IPS-18c (cell line): ENCODE results near the gene ARHGAP28.

Experiments
- H3K4me3 ChIP-seq: 2 replicates; pipeline ENCODE4 v1.7.0; 2013; ENCODE audit warnings: low read depth, mild to moderate bottlenecking, low read length, moderate library complexity; ENCODE audit not compliant: insufficient read depth
- H3K9me3 ChIP-seq: one replicate; pipeline ENCODE4 v1.6.1; 2013; ENCODE audit warnings: mild to moderate bottlenecking, low read length, moderate library complexity; ENCODE audit not compliant: control insufficient read depth, insufficient read depth

The ARHGAP28 gene

DNA sequence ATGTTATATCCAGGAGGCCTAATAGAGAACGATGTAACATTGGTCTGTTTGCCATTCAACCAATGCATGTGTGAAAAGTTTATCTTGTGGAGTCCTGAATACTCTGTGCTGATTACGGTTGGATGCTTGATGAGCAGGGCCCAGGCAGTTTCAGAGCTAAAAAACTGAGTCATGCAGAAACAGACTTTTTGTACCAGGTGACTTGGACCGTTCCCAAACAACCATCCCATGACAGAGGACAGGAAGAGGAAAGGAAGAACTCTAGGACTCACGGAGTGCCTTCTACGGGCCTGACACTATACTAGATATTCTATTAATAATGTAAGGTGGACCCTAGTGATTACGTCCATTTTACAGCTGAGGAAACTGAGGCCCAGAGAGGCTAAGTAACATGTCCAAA, 142.1 kb downstream of the ARHGAP28 start:
- Histone ChIP-seq H3K9me3 (no peaks in the 10 kb centered on the region), H3K4me3 (no peak overlapping the region)

DNA sequence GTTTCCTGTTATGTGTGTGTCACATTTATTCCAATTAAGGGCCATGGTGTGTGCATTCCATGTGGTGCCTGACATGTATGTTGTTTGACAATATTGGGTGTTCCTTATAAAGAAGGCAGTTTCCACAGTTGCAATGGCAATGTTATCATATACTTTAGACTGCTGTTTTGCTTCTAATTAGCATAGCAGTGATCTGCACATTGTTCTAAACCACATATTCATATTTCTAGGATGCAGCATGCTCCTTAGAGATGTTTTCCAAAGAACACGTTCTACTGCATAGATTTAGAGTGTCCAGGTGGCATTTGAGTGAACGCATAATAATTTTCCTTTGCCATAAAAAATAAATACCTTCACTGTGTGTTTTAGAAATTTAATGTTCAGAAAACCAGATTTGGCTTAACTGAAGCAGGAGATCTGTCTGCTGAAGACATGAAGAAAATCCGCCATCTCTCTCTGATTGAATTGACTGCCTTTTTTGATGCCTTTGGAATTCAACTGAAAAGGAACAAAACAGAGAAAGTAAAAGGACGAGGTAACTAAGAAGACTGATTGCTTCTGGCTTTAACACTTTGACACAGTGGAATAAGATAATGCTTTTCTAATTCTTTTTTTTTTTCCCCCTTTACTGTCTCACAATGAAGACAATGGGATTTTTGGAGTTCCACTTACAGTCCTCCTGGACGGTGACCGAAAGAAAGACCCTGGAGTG, 143.7 kb downstream of the ARHGAP28 start:
- no peak overlapping the region for H3K4me3 ChIP-seq

DNA sequence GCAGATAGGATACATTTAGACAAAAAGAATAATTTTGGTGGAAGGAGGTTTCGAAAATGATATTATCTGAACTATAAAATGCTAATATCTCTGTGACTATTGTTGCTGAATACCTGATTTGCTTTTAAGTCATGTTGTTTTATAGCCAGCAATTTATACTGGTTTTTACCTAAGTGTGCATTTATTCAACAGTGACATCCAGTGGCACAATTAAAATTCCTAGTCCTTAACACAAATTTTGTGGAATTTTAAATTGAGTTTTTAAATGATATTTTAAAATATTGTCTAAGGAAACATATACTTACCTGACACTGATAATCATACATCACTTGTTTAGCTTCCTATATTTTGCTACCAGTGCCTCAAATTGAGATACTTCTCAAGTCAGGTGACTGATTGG, 144.8 kb downstream of the ARHGAP28 start:
- Histone ChIP-seq H3K4me3 (no peak overlapping the region), H3K9me3 (no peaks in the 10 kb centered on the region)

More for the DNA sequence above, 143.7 kb downstream of the ARHGAP28 start:
- no peaks in the 10 kb centered on the region for H3K9me3 ChIP-seq

DNA sequence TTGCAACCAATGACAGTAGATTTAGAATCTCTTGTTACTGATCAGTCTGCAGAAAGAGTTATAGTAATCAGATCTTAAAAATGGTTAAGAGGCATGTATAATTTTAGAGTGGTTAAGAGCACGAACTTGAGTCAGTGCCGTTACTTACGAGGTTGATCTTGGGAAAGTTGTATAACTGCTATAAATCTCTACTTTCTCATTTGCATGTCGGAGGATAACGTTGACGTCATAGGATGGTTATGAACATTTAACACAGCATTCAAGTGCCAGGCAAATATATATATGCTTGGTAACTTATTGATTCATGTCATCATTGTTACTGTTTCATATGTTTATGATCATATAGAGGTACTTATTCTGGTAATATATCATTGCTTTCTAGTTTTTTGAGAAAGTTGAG, 146.2 kb downstream of the ARHGAP28 start:
- no peak overlapping the region for H3K4me3 ChIP-seq
- no peaks in the 10 kb centered on the region for H3K9me3 ChIP-seq

DNA sequence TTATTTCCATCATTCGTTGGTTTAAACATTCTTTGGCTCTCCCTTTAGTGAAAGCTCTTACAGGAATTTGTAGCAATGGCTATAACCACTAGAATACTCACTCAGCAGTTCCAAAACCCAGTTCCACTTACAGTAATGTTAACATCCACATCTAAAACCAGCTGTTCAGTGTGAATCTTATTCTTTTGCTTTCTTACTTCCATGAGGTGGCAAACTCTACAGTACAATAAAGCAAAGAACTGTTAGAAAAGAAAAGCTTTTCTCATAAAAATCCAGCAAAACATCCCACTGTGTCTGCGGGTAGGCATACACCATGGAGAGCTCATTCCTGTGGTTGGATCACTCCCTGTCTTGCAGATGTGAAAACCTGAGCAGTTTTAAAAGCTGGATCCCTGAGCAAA, 147.1 kb downstream of the ARHGAP28 start:
- Histone ChIP-seq H3K4me3 (no peak overlapping the region), H3K9me3 (no peaks in the 10 kb centered on the region)

DNA sequence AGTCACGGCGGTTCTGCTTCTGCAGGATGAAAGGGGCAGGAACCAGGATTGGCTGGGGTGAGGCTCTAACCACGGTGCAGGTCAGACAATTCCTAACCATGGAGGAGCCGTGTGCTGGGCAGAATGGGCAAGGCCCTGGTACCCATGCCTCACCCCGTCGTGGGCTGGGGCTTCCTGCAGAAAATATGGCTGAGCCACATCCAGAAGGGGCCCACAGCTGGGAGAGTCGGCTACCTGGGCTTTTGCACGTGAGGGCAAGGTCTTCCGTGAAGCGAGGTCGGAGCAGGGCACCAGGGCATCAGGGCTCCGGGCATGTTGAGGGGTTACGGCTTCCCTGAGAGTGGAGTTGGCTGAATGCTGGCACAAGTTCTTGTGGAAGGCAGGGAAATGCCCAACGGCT, 147.8 kb downstream of the ARHGAP28 start:
- Histone ChIP-seq H3K9me3 (no peaks in the 10 kb centered on the region), H3K4me3 (no peak overlapping the region)

DNA sequence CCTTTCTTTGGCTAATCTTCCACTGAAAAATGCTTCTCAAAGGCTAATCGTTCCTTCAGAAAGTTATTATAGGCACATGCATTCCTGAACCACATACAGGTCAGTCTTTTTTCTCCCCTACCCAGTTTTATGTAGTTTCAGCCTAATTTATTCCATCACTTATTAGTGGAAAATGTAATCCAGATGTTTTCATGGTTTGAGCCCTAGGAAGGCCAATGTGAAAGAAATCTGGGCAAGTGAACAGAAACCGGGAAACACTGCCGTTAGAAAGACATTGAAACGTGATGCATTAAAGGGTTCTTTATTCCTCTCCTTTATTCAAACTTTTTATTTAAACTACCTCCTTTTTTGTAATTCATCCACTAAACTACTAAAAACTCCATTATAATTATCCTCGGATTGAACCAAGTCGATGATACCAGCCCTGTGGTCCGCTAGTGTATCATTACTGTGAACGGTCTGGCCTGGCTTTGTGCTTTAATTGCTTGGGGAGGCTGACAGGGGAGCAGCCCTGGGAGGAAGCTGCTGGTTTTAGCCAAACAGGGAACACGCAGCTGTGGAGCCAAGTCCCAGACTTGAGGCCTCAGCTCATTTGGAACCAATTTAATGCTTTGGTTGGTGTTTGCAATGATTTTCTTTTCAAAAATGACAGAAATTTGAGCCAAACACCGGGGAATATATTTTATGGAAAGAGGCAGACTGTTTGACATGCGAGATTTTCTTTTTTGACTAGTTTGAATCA, 149.2 kb downstream of the ARHGAP28 start:
- Histone ChIP-seq H3K9me3 (no peaks in the 10 kb centered on the region), H3K4me3 (no peak overlapping the region)

DNA sequence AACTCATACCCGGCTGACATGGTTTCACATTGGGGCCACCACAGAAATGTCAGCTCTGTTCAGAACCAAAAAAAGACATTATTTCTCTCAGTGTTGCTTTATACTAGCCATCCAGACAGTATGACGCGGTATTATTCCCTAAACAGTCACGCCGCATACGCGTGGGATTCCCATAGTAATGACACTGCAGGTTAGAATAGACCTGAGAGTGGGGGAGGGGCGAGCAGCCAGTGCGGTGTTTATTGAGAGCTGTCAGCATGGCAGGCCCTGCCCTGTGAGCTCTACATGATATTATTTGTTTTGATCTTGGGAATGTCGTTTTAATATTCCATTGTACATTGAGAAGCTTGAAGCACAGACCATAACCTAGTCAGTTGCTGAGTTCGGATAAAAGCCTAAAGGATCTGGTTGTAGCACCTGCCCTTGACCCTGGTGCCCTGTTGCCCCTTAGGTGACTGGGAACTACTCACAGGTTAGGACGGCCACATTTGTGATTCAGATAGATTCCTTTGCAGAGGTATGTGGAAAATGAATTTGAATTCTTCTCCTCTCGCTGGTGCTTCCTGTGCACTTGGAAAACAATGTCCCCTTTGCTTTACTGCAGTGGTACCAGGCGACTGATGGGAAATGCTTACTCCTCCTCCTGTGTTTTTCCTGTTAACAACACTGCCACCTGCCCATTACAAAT, 150.1 kb downstream of the ARHGAP28 start:
- H3K9me3 ChIP-seq: no peaks in the 10 kb centered on the region
- no peak overlapping the region for H3K4me3 ChIP-seq

DNA sequence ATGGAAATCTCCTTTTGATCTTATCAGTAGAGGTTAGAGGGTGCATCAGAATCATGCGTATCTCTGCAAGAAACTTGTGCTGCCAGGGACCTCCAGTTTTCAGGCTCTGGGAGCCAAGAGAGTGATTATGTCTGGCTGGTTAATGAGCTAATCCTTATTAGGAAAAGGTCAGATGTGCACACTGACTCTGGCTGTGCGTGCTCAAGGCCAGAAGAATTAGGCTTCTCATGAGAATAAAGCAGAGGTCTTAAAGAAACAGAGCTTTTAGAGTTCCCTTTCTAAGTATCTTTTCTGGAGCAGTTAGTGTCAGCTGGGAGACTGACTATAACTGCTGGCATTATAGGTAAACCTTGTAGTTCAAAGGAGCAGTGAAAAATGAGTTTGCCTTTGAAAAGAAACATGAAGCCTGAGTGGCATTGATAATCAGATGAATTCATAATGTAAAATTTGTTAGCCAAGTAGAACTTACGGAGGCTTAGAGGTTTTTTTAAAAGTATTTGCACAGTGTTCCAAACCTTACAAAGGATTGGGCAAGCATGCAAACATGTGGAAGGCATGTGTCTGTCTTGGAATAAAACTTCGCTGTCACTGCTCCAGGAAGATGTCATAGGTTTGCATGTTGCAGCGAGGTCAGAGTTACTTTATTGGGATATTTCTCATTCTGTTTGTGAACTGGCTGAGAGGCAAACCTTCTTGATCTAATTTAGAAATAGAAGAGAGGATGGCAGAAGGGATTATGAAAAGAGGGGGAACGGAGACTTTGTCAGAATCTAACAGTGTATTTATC, 151.7 kb downstream of the ARHGAP28 start:
- no peak overlapping the region for H3K4me3 ChIP-seq

DNA sequence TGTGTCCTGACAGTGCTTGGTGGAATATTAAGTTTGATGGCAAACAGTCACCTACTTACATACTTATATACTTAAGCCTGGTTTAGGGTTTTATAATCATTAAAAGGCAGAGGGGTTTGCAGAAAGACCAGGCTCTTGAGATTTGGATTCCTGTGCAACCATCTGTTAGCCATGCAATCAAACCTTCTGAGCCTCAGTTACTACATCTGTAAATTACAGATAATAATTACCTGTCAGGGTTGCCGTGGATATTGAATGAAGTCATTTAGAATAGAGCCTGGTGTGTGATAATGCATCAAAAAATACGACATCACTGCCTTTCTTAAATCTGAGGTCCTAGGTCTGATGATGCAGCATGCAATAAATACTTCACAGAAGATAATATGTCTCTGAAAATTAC, 152.9 kb downstream of the ARHGAP28 start:
- H3K4me3 ChIP-seq: no peak overlapping the region
- H3K9me3 ChIP-seq: no peaks in the 10 kb centered on the region

More for the DNA sequence above, 151.7 kb downstream of the ARHGAP28 start:
- H3K9me3 ChIP-seq: no peaks in the 10 kb centered on the region

DNA sequence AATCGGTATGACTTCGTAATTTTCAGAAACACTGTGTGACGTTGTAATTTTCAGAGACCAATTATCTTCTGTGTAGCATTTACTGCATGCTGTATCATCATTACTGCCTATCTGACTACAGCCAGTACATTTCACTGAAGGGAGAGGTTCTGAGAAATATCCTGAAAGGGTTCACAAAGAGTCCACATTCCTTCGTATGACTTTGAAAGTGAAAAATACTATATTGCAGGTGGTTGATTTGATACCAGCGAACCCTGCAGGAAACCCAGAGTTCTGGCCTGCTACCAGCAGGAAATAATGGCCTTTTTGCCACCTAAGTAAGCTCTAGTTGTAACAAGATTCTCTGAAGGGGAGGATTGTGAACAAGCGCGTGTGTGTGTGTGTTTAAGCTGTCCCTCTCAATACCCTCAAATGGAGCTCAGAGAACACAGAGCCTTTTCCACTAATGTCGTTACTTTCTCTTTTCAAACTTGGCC, 155.5 kb downstream of the ARHGAP28 start:
- Histone ChIP-seq H3K4me3 (no peak overlapping the region), H3K9me3 (no peaks in the 10 kb centered on the region)

DNA sequence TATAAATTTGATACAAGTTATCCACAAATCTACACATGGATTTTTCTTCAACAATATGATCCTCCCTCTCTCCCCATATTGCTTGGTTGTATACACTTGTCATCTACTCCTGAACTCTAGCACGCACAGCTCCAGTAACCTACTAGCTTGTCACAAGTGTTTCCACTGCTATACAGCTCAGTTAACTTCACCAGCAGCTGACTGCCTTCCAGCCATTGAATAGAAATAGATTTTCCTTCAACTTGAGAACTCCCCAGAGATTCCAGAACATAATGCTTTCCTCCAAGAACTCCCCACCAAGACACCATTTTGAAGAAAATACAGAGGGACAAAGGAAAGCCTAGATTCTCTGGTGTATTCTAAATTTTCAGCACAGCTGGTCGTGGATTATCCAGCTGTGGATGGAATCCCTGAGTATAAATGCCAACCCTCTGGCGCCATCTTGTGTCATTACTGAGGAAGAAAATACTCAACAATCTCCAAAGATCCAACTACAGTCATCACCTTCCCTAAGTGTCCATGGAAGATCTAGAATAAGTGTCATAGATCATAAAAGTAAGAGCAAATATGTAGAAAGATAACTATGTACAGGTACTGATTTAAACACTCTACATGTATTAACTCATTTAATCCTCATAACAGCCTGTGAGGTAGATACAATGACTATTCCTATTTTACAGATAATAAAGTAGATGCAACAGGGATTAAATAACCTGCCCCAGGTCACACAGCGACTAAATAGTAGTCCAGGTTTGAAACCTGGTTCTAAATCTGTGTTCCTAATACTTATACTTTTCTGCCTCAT, 156.7 kb downstream of the ARHGAP28 start:
- no peak overlapping the region for H3K4me3 ChIP-seq
- no peaks in the 10 kb centered on the region for H3K9me3 ChIP-seq

DNA sequence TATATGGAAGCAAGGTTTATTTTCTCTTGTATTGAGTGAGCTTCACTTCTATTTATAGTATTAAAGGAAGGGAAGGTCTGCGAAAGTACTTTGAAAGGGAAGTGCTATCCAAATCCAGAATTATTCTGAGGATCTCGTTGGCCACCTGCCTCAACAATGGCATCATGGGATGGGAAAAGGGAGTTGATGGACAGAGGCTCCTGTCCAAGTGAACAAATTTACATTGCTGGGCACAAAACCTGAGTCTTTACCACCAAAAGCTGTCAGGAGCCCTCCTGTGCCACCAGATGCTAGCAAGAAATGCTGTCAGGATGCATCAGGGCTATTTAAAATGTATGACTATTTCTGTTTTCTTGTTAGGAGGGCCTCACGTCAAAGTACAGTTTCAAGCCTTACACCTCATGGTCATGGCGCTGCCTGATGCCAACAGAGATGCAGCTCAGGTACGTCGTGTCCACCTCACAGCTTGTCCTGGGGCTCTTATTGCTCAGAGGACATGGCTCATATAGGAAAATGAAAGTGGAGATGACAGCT, 157.3 kb downstream of the ARHGAP28 start:
- H3K9me3 ChIP-seq: no peaks in the 10 kb centered on the region

DNA sequence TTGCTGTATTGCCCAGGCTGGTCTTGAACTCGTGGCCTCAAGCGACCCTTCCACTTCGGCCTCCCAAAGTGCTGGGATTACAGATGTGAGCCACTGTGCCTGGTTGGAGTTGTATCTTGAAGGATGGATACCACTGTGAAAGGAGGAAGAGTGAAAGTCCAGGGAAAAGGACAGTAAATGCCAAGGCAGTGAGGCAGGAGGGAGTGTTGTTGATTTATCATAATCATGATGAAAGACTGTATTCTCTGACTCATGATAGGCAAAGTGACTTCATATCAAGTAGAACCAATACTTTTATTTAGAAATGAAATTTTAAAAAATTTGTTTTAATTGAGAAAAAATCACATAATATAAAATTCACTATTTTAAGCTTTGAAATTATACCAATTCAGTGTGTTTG, 162.3 kb downstream of the ARHGAP28 start:
- no peak overlapping the region for H3K4me3 ChIP-seq

More for the DNA sequence above, 157.3 kb downstream of the ARHGAP28 start:
- H3K4me3 ChIP-seq: no peak overlapping the region

DNA sequence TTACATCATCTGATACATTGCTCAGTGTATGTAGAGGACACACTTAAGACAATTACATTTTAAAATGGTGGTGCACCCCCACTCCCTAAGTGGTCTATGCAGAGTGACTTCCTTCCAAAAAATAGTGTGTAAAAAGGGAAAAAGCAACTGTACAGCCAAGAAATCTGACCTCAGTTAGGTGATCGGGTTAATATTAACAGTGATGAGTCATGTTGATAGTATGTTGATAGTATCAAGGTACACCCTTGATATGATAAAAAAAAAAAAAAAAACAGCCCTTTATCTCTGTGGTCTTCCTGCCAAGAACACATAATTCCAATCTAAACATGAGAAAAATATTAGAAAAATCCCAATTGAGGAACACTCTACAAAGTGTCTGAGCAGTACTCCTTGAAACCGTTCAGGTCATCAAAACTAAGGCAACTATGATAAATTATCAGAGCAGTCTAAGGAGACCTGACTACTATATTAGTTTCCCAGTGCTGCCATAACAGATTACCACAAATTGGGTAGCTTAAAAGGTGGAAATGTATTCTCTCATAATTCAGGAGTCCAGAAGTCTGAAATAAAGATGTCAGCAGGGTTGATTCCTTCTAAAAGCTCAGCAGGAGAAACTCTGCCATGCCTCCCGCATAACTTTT, 171.9 kb downstream of the ARHGAP28 start:
- H3K9me3 ChIP-seq: no peaks in the 10 kb centered on the region
- no peak overlapping the region for H3K4me3 ChIP-seq

More for the DNA sequence above, 162.3 kb downstream of the ARHGAP28 start:
- H3K9me3 ChIP-seq: no peaks in the 10 kb centered on the region

DNA sequence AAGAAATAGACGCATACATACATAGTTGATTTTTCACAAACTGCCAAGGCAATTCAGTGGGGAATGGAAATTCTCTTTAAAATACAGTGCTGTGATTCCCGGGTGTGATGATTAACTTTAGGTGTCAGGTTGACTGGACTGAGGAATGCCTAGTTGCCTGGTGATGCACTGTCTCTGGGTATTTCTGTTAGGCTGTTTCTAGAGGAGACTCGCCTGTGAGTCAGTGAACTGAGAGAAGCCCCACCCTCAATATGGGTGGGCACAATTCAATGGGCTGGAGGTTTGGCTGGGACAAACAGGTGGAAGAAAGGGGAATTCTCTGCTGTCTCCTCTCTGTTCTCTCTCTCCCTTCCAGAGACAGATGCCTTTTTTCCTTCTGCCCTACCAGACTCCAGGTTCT, 187.6 kb downstream of the ARHGAP28 start:
- Histone ChIP-seq H3K9me3 (no peaks in the 10 kb centered on the region), H3K4me3 (no peak overlapping the region)
